GM13976 (cell line): ENCODE results near the gene HS6ST1.

Experiments
- DNase-seq: peaks from one replicate; pipeline ENCODE4 v3.0.0; 2012; ENCODE audit warnings: low spot score
- CTCF ChIP-seq: IDR thresholded peaks from 2 replicates; pipeline ENCODE4 v1.5.1; 2012; ENCODE audit warnings: borderline replicate concordance, mild to moderate bottlenecking; ENCODE audit not compliant: insufficient read depth; ENCODE audit errors: extremely low read depth, missing control alignments, control extremely low read depth
- in situ Hi-C: fragments of 300-500 bp; cut with MboI; formaldehyde crosslinking; loops from one replicate; pipeline ENCODE4 v1.12.0; 2022; ENCODE audit warnings: low sequenced_read_pairs, mixed read lengths, inconsistent platforms; ENCODE audit not compliant: unreplicated experiment

The HS6ST1 gene

GRCh38 chr2:128298846-128299507 is 19.7 kb downstream of the HS6ST1 start:
- TF ChIP-seq CTCF: no peak
- in situ Hi-C loops: no loop called here

GRCh38 chr2:128298286-128298685 is 20.4 kb downstream of the HS6ST1 start:
- TF ChIP-seq CTCF: no peak
- no peak for DNase-seq
- in situ Hi-C loops: no loop called here

More at GRCh38 chr2:128298846-128299507, 19.7 kb downstream of the HS6ST1 start:
- no peak for DNase-seq

GRCh38 chr2:128293870-128294455 is 24.7 kb downstream of the HS6ST1 start:
- in situ Hi-C loops: no loop called here
- TF ChIP-seq CTCF: no peak
- DNase-seq: no peak

GRCh38 chr2:128293426-128293755 is 25.3 kb downstream of the HS6ST1 start:
- in situ Hi-C loops: no loop called here
- TF ChIP-seq CTCF: no peak
- DNase-seq: no peak

- TF ChIP-seq CTCF: no peak
- no peak for DNase-seq
- in situ Hi-C loops: no loop called here
Measured at GRCh38 chr2:128292599-128293425, 25.9 kb downstream of the HS6ST1 start.

GRCh38 chr2:128291844-128292598 is 26.6 kb downstream of the HS6ST1 start:
- DNase-seq: no peak
- no peak for TF ChIP-seq CTCF
- in situ Hi-C loops: no loop called here
